Ishikawa (cell line): ENCODE results near the gene COL4A2.

Experiments
- CEBPB ChIP-seq: IDR thresholded peaks from 2 replicates; pipeline ENCODE4 v1.6.1; 2012
- CREB1 ChIP-seq: IDR thresholded peaks from 2 replicates; pipeline ENCODE4 v1.6.1; 2012; ENCODE audit warnings: low read depth
- EGR1 ChIP-seq: IDR thresholded peaks from 2 replicates; pipeline ENCODE4 v1.6.1; 2012
- EP300 ChIP-seq: IDR thresholded peaks from 2 replicates; pipeline ENCODE4 v1.6.1; 2012; ENCODE audit warnings: borderline replicate concordance
- FOXM1 ChIP-seq: IDR thresholded peaks from 2 replicates; pipeline ENCODE4 v1.6.1; 2012; ENCODE audit warnings: low read depth, borderline replicate concordance
- NFIC ChIP-seq: IDR thresholded peaks from 2 replicates; pipeline ENCODE4 v1.6.1; 2012
- RAD21 ChIP-seq: IDR thresholded peaks from 2 replicates; pipeline ENCODE4 v1.6.1; 2012; ENCODE audit warnings: low read depth
- TAF1 ChIP-seq: IDR thresholded peaks from 2 replicates; pipeline ENCODE4 v1.6.1; 2012; ENCODE audit warnings: low read depth, mild to moderate bottlenecking
- TCF12 ChIP-seq: IDR thresholded peaks from 2 replicates; pipeline ENCODE4 v1.6.1; 2012; ENCODE audit warnings: low read depth
- TEAD4 ChIP-seq: IDR thresholded peaks from 2 replicates; pipeline ENCODE4 v1.6.1; 2012
- YY1 ChIP-seq: IDR thresholded peaks from 2 replicates; pipeline ENCODE4 v1.6.1; 2012; ENCODE audit warnings: low read depth
- ZBTB7A ChIP-seq: IDR thresholded peaks from 2 replicates; pipeline ENCODE4 v1.6.1; 2012; ENCODE audit warnings: low read depth
- TF ChIP-seq, protein P1 (sequence below): IDR thresholded peaks from 2 replicates; pipeline ENCODE4 v1.6.1; 2012
- TF ChIP-seq, protein P2 (sequence below): IDR thresholded peaks from 2 replicates; pipeline ENCODE4 v1.6.1; 2012
- TF ChIP-seq, protein P3 (sequence below): IDR thresholded peaks from 2 replicates; pipeline ENCODE4 v1.6.1; 2012; ENCODE audit warnings: low read depth, mild to moderate bottlenecking

COL4A2 gene

GRCh38 chr13:110352735-110353134 is 45.7 kb downstream of the COL4A2 start:
- TF ChIP-seq TAF1 = no peak
- TF ChIP-seq YY1 = no peak
- no peak for TF ChIP-seq EP300
- TF ChIP-seq CEBPB = no peak
- TF ChIP-seq, protein P1, sequence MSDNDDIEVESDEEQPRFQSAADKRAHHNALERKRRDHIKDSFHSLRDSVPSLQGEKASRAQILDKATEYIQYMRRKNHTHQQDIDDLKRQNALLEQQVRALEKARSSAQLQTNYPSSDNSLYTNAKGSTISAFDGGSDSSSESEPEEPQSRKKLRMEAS = no peak
- TF ChIP-seq CREB1 = no peak
- no peak for TF ChIP-seq TEAD4
- no peak for TF ChIP-seq RAD21
- TF ChIP-seq ZBTB7A = no peak
- TF ChIP-seq EGR1 = no peak
- TF ChIP-seq, protein P2, sequence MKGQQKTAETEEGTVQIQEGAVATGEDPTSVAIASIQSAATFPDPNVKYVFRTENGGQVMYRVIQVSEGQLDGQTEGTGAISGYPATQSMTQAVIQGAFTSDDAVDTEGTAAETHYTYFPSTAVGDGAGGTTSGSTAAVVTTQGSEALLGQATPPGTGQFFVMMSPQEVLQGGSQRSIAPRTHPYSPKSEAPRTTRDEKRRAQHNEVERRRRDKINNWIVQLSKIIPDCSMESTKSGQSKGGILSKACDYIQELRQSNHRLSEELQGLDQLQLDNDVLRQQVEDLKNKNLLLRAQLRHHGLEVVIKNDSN = no peak
- TF ChIP-seq TCF12 = no peak
- TF ChIP-seq, protein P3, sequence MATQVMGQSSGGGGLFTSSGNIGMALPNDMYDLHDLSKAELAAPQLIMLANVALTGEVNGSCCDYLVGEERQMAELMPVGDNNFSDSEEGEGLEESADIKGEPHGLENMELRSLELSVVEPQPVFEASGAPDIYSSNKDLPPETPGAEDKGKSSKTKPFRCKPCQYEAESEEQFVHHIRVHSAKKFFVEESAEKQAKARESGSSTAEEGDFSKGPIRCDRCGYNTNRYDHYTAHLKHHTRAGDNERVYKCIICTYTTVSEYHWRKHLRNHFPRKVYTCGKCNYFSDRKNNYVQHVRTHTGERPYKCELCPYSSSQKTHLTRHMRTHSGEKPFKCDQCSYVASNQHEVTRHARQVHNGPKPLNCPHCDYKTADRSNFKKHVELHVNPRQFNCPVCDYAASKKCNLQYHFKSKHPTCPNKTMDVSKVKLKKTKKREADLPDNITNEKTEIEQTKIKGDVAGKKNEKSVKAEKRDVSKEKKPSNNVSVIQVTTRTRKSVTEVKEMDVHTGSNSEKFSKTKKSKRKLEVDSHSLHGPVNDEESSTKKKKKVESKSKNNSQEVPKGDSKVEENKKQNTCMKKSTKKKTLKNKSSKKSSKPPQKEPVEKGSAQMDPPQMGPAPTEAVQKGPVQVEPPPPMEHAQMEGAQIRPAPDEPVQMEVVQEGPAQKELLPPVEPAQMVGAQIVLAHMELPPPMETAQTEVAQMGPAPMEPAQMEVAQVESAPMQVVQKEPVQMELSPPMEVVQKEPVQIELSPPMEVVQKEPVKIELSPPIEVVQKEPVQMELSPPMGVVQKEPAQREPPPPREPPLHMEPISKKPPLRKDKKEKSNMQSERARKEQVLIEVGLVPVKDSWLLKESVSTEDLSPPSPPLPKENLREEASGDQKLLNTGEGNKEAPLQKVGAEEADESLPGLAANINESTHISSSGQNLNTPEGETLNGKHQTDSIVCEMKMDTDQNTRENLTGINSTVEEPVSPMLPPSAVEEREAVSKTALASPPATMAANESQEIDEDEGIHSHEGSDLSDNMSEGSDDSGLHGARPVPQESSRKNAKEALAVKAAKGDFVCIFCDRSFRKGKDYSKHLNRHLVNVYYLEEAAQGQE = no peak
- TF ChIP-seq FOXM1 = no peak
- no peak for TF ChIP-seq NFIC

- TF ChIP-seq, protein P1 = no peak
Measured at GRCh38 chr13:110353339-110353977, 46.4 kb downstream of the COL4A2 start.

DNA sequence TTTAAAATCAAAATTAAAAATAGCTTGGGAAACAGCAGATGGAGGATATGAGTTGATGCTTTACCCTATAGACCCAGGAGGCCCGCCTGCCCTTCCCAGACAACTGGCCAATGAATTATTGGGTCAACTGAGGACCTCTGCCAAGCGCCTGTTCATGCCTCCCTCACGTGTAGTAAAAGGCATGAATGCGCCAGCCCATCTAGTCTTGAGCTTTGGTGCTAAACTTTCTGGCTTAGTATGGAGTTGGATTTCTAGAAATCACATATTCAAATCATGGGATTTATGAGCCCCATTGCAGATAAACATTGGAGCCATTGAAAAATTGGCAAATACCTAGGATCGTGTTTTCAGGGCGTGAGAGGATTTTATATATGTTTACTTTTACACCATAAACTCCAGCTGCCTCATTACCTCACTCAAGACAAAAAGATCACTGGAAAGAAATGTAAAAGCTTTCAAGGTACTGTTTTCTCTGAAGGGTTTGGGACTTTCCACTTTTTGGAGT is 47.1 kb downstream of the COL4A2 start:
- TF ChIP-seq ZBTB7A = no peak
- TF ChIP-seq, protein P3 = no peak
- no peak for TF ChIP-seq TAF1

- no peak for TF ChIP-seq CEBPB
- no peak for TF ChIP-seq EP300
- no peak for TF ChIP-seq CREB1
- TF ChIP-seq TAF1 = no peak
- TF ChIP-seq TCF12 = no peak
- no peak for TF ChIP-seq EGR1
- TF ChIP-seq RAD21 = no peak
- TF ChIP-seq, protein P2 = no peak
- TF ChIP-seq, protein P3 = no peak
- no peak for TF ChIP-seq FOXM1
- TF ChIP-seq YY1 = no peak
- TF ChIP-seq ZBTB7A = no peak
- no peak for TF ChIP-seq NFIC
- TF ChIP-seq, protein P1 = no peak
- TF ChIP-seq TEAD4 = no peak
Measured at GRCh38 chr13:110354715-110355473, 47.8 kb downstream of the COL4A2 start.
